Measurements from ENCODE around the gene COPB2.

- TF ChIP-seq, protein P1, sequence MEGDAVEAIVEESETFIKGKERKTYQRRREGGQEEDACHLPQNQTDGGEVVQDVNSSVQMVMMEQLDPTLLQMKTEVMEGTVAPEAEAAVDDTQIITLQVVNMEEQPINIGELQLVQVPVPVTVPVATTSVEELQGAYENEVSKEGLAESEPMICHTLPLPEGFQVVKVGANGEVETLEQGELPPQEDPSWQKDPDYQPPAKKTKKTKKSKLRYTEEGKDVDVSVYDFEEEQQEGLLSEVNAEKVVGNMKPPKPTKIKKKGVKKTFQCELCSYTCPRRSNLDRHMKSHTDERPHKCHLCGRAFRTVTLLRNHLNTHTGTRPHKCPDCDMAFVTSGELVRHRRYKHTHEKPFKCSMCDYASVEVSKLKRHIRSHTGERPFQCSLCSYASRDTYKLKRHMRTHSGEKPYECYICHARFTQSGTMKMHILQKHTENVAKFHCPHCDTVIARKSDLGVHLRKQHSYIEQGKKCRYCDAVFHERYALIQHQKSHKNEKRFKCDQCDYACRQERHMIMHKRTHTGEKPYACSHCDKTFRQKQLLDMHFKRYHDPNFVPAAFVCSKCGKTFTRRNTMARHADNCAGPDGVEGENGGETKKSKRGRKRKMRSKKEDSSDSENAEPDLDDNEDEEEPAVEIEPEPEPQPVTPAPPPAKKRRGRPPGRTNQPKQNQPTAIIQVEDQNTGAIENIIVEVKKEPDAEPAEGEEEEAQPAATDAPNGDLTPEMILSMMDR (IDR thresholded peaks at IDR 0.05; ENCODE audit: low read depth, low read length, poor library complexity, severe bottlenecking) = no peak
- no peak for TF ChIP-seq EZH2phosphoT487 (IDR thresholded peaks at IDR 0.05; ENCODE audit: borderline replicate concordance, low read length)
Observed at GRCh38 chr3:139355891-139356290, 33.6 kb downstream of the COPB2 start.
